Eye (tissue), 1 donor: ENCODE measurements around the gene DYNC1I1.

Experiments used
- DNase-seq: peaks from one replicate; pipeline ENCODE4 v3.0.0-alpha.2; 2015

Gene DYNC1I1

DNA sequence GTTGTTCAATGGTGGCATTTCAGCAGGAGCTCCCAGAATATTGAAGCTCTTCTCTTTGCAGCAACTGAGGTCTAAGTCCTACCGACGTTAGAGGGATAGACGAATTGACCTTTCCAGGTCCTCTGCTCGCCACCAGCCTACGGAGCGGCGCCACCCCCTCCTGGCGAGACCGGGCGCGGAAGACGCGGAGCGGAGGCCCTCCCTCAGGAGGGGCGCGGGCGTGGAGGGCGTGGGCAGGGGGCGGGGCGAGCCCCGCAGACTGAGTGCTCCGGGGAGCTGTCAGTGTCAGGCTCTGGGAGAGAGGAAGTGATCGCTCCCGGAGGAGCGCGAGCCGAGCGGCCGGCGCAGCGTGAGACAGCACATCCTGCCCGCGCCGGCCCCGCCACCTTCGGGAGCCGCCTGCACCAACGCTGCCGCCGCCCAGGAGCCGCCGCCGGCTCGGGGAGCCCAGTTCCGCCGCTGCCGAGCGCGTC lies at the start of gene DYNC1I1:
Gene DYNC1I1, plus strand, starts transcription at position 257 of the 473 bp plus-strand sequence. CDS start 32,176 bp downstream, outside the sequence.
- DNase-seq: peak; percentile 82

GRCh38 chr7:95723583-95724180 lies 48.7 kb upstream of the DYNC1I1 start:
- DNase-seq: peak; percentile 74

GRCh38 chr7:95725205-95725604 lies 47.1 kb upstream of the DYNC1I1 start:
- DNase-seq: peak; percentile 29

DNA sequence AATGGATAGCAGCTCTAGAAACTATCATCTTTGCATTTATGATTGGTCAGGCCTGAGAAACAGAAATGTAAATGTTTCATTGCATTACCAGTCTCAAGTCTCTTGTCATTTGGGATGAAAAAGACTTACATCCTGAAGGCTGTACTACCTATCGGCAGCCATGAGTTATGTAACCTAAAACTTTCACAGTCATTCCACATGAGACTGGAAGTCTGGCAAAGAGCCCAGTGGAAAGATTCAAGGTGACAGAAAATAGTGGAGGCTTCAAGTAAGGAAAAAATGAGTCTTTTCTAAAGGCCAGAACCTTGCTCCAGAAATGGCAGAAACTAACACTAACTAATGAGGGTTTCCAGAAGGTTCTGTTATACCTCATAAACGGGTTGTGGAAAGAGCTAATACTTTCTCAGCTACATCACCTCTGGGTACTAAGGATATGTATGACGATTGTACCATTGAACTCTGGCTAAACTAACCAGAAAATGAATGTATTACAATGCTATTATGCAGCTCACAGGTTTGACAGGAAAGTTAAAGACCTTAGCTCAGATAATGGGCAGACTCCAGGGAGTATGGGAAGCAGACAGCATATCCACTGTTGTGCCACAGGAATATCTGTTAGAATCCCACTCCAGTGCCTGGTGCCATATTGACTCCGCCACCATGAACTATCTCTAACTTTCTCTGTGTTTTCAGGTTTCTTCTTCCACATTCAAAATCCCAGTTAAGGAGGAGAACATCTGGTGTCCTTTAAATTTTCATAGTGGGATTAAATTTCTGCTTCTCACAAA lies 41.7 kb upstream of the DYNC1I1 start:
- no peak for DNase-seq

DNA sequence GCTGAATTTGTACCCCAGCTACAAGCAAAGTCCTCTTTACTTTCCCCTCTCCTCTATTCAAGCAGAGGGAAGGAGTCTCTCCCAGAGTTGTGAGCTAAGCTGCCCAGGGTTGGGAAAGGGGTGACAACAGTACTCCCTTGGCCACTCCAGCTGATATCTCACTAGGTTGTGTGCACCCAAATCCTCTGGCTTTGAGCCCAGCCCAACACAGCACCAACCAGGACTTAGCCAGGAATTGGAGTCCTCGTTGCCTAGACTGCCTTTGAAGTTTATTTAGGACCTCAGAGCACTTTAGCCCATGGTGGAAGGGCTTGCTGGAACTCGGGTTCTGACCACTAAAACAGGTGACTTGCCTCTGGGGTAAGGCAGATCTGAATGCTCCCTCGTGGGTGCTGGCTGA lies 35.7 kb upstream of the DYNC1I1 start:
- no peak for DNase-seq

DNA sequence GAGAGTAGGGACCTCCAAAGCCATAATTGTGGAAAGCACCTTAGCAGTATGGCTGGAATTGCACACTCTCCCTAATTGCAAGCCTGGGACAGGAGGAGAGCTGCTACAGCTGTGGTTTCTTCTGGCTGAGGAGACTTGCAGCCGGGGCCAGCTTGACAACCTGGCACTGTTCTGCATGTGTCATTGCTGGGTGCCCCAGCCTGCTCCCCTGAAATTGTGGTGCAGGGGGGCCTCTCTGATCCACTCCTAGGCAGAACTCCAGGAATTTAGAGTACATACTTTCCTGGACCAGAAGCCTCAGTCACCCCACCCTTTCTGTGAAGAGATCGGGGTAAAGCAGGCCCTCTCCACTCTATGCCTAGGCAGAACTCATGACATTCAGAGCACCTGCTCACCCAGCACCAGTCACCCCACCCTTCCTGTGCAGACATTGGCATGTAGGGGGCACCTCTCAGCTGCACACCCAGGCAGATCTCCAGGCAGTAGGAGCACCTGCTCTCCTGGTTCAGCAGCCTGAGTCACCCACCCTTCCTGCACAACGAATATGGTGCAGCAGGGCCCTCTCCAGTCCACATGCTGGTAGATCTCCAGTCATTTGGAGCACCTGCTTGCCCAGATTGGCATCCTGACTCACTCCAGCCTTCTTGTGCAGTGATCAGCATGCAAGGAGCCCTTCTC lies 34.4 kb upstream of the DYNC1I1 start:
- no peak for DNase-seq

DNA sequence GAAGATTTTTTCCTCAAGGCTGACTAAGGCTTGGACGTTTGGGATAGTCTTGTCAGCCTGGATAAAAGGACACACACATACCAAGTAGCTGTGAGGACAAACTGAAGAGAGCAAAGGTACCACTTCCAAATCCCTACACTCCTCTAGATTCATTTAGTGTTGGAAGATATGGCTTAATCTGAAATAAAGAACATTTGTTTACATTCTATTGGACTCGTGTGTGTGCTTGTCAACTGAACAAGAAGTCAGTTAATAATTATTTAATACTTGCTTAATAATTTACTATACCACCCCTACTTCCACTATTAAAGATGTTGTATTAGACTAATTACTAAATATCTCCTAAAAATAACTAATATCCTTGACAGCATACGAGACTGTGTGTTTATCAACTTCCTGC lies 23.3 kb upstream of the DYNC1I1 start:
- DNase-seq: no peak

GRCh38 chr7:95749515-95749914 lies 22.8 kb upstream of the DYNC1I1 start:
- no peak for DNase-seq

DNA sequence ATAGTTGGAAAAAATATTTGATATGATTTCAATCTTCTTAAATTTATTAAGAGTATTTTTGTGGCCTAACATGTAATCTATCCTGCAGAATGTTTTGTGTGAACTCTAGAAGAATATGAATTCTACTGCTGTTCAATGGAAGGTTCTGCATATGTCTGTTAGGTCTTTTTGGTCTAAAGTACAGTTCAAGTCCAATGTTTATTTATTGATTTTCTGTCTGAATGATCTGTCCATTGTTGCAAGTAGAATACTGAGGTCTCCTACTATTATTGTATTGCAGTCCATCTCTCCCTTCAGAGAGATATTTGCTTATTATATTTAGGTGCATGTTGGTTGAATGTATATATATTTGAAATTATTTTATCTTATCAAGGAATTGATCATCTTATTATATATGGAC lies 18.9 kb upstream of the DYNC1I1 start:
- DNase-seq: no peak

GRCh38 chr7:95755277-95755934 lies 16.9 kb upstream of the DYNC1I1 start:
- DNase-seq: no peak

DNA sequence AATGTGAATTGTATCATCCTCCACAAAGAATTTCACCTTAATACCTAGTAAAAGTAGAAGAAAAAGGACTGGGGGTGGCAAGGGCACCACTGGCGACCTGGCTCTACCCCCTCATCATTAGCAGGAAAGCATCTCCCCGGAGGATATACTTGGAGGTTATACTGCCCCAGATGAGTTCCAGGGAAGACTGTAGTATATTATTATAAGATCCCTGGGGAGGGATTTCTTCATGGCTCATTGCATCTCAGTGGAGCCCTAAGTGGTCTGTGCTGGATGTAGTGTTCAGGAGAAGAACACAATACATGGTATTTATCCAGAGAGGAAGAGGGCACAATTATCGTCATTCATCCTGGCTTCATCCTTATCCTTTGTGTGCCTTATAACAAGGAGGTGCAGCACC lies 14.2 kb upstream of the DYNC1I1 start:
- DNase-seq: peak; percentile 75

DNA sequence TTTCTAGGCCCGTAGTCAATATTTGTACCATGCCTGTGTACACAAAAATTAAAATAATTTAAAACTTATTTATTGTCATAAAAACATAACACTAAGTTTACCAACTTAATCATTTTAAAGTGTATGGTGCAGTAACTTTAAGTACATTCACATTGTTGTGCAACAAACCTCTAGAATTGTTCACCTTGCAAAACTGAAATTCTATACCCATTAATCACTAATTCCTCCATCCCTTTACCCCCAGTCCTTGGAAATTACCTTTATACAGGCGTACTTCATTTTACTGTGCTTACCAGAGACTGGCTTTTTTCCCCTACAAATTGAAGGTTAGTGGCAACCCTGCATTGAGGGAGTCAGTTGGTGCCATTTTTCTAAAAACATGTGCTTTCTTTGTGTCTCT lies 6.3 kb upstream of the DYNC1I1 start:
- no peak for DNase-seq

- DNase-seq: no peak
Observed at GRCh38 chr7:95766657-95767056, 5.7 kb upstream of the DYNC1I1 start.

- peak; percentile 64 for DNase-seq
Observed at GRCh38 chr7:95772771-95773581, 622 bp downstream of the DYNC1I1 start.

GRCh38 chr7:95776561-95777185 lies 4.3 kb downstream of the DYNC1I1 start:
- DNase-seq: no peak

DNA sequence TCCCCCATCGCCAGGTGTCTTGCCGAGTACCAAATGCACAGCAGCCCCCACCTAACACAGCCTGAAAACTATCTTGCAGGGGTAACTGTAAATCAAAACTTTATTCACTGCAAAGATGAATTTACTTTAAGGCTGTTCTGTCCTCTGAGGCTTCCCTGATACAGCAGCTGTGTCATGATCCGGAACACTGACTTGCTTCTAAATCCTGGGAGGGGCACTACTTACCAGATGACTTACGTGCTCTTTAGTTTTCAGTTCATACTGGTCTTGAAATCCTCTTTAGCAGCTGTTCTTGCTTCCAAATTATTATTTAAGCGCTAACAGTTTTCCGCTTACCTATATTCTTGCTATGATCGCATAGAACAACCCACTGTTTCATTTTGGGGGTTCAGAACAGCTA lies 4.9 kb downstream of the DYNC1I1 start:
- DNase-seq: no peak

- DNase-seq: no peak
Observed at GRCh38 chr7:95780665-95781064, 8.3 kb downstream of the DYNC1I1 start.

DNA sequence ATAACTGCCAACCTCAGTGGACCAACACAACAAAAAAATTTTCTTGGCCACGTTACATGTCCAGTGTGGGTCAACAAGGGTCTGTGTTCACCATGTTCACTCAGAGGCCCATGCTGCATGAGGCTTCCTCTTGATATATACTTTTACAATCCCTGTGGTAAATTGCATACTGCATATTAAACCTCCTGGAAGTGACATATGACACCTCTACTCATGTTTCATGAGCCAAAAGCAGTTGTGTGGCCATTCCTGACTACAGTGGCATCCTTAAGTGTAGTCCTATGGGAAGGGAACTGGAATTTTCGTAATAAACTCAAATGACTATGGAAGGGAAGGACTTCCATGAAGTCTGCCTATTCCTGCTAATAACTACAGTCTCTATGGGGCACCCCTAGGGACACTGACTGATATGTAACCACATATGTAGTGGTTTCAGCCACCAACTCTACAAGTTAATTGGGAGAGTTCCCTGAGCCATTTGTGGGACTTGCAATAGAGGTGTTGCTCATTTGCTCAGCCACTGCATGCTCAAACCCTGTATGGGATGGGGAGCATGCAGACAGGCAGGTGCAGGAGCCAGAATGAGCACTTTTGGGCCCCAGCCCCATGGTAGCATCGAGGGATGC lies 9.7 kb downstream of the DYNC1I1 start:
- no peak for DNase-seq

DNA sequence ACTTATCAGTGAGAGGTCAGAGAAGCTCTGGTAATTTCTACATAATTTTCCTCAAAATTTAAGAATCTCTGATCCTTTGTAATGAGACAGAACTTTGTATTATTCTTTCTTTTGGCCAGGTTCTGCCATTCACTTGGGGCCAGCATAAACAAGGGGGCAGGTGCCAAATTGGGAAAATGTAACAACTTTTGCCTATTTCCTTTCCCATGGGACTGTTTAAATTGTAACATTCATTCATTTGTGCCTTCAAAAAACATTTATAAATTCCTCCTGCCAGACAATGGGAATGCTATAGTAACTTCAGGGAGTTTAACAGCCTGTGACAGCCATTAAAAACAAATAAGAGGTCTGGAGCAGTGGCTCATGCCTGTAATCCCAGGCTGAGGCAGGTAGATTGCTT lies 12.4 kb downstream of the DYNC1I1 start:
- DNase-seq: no peak

DNA sequence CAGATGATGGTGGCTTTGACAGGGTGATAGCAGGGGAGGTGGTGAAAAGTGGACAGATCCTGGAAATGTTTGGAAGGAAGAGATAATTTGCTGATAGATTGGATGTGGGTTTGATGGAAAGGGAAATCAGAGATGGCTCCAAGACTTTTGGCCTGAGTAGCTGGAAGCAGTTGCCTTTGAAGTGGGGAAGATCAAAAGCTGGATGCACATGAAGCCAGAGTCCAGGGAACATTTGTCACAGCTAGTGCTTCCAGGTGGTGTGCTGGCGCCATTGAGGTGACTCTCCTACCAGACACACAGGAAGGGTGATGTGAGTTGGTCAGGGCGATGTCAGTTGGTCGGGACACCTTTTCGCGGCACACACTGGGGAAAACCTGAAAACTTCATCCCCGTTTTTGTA lies 15.9 kb downstream of the DYNC1I1 start:
- no peak for DNase-seq

DNA sequence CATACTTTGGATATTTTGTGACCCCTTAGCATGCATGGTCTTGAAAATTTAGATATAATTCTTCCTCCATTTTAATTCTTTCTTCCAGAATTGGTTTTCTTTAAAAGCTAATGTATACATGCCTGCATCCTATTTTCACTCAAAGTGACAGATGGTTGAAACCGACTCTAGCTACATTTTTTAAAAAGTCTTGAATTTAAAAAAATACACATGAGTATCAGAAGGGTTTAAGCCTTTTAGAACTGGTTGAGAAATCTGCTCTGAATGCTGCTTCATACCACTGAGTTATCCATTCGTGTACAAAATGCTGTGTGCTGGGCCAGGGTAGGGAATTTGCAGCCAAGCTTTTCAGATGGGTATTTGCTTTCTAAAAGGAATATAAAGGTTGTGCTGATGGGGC lies 16.5 kb downstream of the DYNC1I1 start:
- no peak for DNase-seq

DNA sequence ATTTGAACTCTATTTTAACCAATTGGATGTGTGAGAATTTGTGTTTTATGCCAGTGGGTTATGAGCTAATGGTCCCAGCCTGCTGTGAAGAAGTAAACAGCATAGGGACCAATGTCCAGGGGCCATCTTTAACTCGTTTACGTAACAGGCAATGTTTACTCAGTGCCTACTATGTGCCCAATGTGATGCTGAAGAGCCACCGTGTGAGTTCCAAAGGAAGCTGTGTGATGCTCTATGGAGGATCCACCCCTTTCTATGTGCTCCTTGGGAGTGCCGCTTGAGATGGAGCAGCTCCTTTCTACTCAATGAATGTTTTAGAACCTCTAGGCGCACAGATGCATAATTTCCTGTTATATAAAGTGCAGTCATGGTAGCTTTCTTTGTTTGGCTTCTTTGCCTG lies 21.3 kb downstream of the DYNC1I1 start:
- DNase-seq: no peak
